HepG2 (cell line): Measurements from ENCODE around the gene HSD3B7. TPM values are rescaled to one million over a fixed set of nuclear protein-coding genes. Genes with fewer than 3 reads are reported as not detected.

Experiments
- AHR ChIP-seq: IDR thresholded peaks from 2 replicates; pipeline ENCODE4 v1.6.1; 2018; ENCODE audit warnings: missing genetic modification reagents, missing compliant biosample characterization
- SATB2 ChIP-seq: sonication (generic); formaldehyde crosslinking; IDR thresholded peaks from 2 replicates; pipeline ENCODE4 v1.5.0; 2020; ENCODE audit warnings: missing genetic modification reagents
- TAF1 ChIP-seq: sonication (generic); formaldehyde crosslinking; IDR thresholded peaks from 2 replicates; pipeline ENCODE4 v1.4.0; 2020; ENCODE audit warnings: missing genetic modification reagents
- TCF12 ChIP-seq, 2 experiments: fragments of 450-650 bp in 1 of 2; sonication (generic) in 1 of 2; formaldehyde crosslinking in 1 of 2; IDR thresholded peaks; 2 replicates each; pipeline versions ENCODE4 v1.6.1 to v1.8.0; 2017 to 2022; ENCODE audit warnings: antibody characterized with exemption in 1 of 2, mild to moderate bottlenecking in 1 of 2, missing genetic modification reagents in 1 of 2, moderate library complexity in 1 of 2
- TGIF2 ChIP-seq: IDR thresholded peaks from 2 replicates; pipeline ENCODE4 v1.6.1; 2016; ENCODE audit warnings: control low read depth, missing compliant biosample characterization
- ZNF552 ChIP-seq: sonication (generic); formaldehyde crosslinking; IDR thresholded peaks from 2 replicates; pipeline ENCODE4 v1.9.0; 2022; ENCODE audit warnings: missing genetic modification reagents, mild to moderate bottlenecking, borderline replicate concordance
- ZNF577 ChIP-seq: sonication (generic); formaldehyde crosslinking; IDR thresholded peaks from 2 replicates; pipeline ENCODE4 v1.4.0; 2020; ENCODE audit warnings: mild to moderate bottlenecking, low read depth, missing genetic modification reagents, borderline replicate concordance
- ZNF615 ChIP-seq: sonication (generic); formaldehyde crosslinking; IDR thresholded peaks from 2 replicates; pipeline ENCODE4 v1.5.0; 2020; ENCODE audit warnings: mild to moderate bottlenecking, missing genetic modification reagents, borderline replicate concordance
- polyA plus RNA-seq, 8 experiments: library from polyadenylated mRNA; depleted of rRNA in 3 of 8; stranded (reverse) in 7 of 8; unstranded in 1 of 8; fragments of >200 nt; fragmentation: Illumina TruSeq in 4 of 8; extraction: Trizol in 4 of 8; gene quantifications; 2 replicates each; pipeline versions ENCODE4 v1.2.1 to v1.2.3, GENCODE V29; 2011 to 2016; ENCODE audit warnings: low read depth in 4 of 8, missing spikeins in 1 of 8, mixed read lengths in 1 of 8; ENCODE audit not compliant: insufficient read depth in 1 of 8
- total RNA-seq, 5 experiments: library from RNA; depleted of rRNA; stranded (reverse); fragments of >200 nt; fragmentation: Illumina TruSeq; extraction: Trizol; gene quantifications; 2 replicates each; pipeline ENCODE4 v1.2.3, GENCODE V29; 2016; ENCODE audit warnings: low read depth in 1 of 5
- TF ChIP-seq, protein P1 (sequence below): sonication (generic); formaldehyde crosslinking; IDR thresholded peaks from 2 replicates; pipeline ENCODE4 v1.4.0; 2020; ENCODE audit warnings: missing genetic modification reagents
- TF ChIP-seq, protein P2 (sequence below): sonication (generic); formaldehyde crosslinking; IDR thresholded peaks from 2 replicates; pipeline ENCODE4 v1.4.0; 2020; ENCODE audit warnings: missing genetic modification reagents, borderline replicate concordance
- TF ChIP-seq, protein P3 (sequence below): sonication (generic); formaldehyde crosslinking; IDR thresholded peaks from 2 replicates; pipeline ENCODE4 v1.5.0; 2020; ENCODE audit warnings: missing genetic modification reagents
- TF ChIP-seq, protein P4 (sequence below): sonication (generic); formaldehyde crosslinking; IDR thresholded peaks from 2 replicates; pipeline ENCODE4 v1.9.0; 2021; ENCODE audit warnings: missing genetic modification reagents, borderline replicate concordance
- TF ChIP-seq, protein P5 (sequence below): sonication (generic); formaldehyde crosslinking; IDR thresholded peaks from 2 replicates; pipeline ENCODE4 v1.8.0; 2022; ENCODE audit warnings: mild to moderate bottlenecking, missing genetic modification reagents, moderate library complexity

HSD3B7 gene
- total and polyA plus RNA-seq, 2 of the 13 experiments (the other 11 are each of a cell fraction or from before 2014, with no cell fraction given): 32.9 to 69.7 TPM

DNA sequence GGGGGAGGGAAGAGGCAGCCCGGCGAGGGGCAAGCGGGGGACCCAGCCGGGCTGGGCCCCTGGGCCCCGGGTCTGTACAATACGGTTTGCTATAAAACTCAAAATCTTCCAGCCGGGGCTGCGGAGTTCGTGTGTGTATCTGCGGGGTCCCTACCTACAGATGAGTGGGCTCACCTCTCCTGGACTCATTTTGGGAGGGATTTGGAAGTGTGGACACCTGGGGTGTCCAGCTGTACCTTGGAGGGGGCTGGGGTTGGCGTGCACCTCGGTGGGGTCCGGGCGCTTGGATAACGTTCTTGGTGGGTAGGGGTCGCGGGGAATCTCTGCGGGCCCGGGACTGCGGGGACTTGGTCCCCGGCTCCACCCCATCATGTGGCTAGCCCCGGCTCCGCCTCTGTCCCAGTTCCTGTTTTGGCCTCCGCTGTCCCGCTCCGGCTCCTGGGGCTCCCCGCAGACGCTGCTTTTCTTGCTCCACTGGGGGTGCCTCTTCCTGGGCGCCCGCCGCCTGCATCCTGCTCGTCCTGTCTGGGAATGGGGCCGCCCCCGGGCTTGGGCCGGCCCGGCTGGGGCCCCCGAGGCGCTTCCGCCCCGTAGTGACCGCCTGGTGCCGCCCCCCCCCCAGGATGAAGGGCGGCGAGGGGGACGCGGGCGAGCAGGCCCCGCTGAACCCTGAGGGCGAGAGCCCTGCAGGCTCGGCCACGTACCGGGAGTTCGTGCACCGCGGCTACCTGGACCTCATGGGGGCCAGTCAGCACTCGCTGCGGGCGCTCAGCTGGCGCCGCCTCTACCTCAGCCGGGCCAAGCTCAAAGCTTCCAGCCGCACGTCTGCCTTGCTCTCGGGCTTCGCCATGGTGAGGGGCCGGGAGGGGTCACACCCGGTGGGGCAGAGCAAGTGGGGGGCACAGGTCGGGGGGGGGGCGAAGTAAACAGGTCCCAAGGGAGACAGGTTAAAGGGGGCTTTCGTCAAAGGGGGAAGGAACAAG lies 36.0 kb upstream of the HSD3B7 start, which contains the start of gene ORAI3 (continued):
- TF ChIP-seq, protein P1, sequence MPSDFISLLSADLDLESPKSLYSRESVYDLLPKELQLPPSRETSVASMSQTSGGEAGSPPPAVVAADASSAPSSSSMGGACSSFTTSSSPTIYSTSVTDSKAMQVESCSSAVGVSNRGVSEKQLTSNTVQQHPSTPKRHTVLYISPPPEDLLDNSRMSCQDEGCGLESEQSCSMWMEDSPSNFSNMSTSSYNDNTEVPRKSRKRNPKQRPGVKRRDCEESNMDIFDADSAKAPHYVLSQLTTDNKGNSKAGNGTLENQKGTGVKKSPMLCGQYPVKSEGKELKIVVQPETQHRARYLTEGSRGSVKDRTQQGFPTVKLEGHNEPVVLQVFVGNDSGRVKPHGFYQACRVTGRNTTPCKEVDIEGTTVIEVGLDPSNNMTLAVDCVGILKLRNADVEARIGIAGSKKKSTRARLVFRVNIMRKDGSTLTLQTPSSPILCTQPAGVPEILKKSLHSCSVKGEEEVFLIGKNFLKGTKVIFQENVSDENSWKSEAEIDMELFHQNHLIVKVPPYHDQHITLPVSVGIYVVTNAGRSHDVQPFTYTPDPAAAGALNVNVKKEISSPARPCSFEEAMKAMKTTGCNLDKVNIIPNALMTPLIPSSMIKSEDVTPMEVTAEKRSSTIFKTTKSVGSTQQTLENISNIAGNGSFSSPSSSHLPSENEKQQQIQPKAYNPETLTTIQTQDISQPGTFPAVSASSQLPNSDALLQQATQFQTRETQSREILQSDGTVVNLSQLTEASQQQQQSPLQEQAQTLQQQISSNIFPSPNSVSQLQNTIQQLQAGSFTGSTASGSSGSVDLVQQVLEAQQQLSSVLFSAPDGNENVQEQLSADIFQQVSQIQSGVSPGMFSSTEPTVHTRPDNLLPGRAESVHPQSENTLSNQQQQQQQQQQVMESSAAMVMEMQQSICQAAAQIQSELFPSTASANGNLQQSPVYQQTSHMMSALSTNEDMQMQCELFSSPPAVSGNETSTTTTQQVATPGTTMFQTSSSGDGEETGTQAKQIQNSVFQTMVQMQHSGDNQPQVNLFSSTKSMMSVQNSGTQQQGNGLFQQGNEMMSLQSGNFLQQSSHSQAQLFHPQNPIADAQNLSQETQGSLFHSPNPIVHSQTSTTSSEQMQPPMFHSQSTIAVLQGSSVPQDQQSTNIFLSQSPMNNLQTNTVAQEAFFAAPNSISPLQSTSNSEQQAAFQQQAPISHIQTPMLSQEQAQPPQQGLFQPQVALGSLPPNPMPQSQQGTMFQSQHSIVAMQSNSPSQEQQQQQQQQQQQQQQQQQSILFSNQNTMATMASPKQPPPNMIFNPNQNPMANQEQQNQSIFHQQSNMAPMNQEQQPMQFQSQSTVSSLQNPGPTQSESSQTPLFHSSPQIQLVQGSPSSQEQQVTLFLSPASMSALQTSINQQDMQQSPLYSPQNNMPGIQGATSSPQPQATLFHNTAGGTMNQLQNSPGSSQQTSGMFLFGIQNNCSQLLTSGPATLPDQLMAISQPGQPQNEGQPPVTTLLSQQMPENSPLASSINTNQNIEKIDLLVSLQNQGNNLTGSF (CRISPR knock-in tag): no peak
- TF ChIP-seq, protein P2, sequence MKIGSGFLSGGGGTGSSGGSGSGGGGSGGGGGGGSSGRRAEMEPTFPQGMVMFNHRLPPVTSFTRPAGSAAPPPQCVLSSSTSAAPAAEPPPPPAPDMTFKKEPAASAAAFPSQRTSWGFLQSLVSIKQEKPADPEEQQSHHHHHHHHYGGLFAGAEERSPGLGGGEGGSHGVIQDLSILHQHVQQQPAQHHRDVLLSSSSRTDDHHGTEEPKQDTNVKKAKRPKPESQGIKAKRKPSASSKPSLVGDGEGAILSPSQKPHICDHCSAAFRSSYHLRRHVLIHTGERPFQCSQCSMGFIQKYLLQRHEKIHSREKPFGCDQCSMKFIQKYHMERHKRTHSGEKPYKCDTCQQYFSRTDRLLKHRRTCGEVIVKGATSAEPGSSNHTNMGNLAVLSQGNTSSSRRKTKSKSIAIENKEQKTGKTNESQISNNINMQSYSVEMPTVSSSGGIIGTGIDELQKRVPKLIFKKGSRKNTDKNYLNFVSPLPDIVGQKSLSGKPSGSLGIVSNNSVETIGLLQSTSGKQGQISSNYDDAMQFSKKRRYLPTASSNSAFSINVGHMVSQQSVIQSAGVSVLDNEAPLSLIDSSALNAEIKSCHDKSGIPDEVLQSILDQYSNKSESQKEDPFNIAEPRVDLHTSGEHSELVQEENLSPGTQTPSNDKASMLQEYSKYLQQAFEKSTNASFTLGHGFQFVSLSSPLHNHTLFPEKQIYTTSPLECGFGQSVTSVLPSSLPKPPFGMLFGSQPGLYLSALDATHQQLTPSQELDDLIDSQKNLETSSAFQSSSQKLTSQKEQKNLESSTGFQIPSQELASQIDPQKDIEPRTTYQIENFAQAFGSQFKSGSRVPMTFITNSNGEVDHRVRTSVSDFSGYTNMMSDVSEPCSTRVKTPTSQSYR (CRISPR knock-in tag): no peak; the same call in 1 of the 2 replicates
- TF ChIP-seq AHR (CRISPR knock-in tag) (no peak), ZNF552 (CRISPR knock-in tag) (peak; percentile 53; the same call in 1 of the 2 replicates), ZNF615 (CRISPR knock-in tag) (no peak), ZNF577 (CRISPR knock-in tag) (no peak), TCF12 (IDR thresholded peaks at IDR 0.05) (no peak), TCF12 (CRISPR knock-in tag; IDR thresholded peaks at IDR 0.05) (no peak), SATB2 (CRISPR knock-in tag) (no peak), TGIF2 (CRISPR knock-in tag) (no peak), TAF1 (peak; percentile 67)
- TF ChIP-seq, protein P3, sequence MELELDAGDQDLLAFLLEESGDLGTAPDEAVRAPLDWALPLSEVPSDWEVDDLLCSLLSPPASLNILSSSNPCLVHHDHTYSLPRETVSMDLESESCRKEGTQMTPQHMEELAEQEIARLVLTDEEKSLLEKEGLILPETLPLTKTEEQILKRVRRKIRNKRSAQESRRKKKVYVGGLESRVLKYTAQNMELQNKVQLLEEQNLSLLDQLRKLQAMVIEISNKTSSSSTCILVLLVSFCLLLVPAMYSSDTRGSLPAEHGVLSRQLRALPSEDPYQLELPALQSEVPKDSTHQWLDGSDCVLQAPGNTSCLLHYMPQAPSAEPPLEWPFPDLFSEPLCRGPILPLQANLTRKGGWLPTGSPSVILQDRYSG: 0 out of 2 replicates have a peak, but pooled peaks have one; percentile 30
- TF ChIP-seq, protein P4, sequence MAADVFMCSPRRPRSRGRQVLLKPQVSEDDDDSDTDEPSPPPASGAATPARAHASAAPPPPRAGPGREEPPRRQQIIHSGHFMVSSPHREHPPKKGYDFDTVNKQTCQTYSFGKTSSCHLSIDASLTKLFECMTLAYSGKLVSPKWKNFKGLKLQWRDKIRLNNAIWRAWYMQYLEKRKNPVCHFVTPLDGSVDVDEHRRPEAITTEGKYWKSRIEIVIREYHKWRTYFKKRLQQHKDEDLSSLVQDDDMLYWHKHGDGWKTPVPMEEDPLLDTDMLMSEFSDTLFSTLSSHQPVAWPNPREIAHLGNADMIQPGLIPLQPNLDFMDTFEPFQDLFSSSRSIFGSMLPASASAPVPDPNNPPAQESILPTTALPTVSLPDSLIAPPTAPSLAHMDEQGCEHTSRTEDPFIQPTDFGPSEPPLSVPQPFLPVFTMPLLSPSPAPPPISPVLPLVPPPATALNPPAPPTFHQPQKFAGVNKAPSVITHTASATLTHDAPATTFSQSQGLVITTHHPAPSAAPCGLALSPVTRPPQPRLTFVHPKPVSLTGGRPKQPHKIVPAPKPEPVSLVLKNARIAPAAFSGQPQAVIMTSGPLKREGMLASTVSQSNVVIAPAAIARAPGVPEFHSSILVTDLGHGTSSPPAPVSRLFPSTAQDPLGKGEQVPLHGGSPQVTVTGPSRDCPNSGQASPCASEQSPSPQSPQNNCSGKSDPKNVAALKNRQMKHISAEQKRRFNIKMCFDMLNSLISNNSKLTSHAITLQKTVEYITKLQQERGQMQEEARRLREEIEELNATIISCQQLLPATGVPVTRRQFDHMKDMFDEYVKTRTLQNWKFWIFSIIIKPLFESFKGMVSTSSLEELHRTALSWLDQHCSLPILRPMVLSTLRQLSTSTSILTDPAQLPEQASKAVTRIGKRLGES (CRISPR knock-in tag): peak; percentile 22
- TF ChIP-seq, protein P5, sequence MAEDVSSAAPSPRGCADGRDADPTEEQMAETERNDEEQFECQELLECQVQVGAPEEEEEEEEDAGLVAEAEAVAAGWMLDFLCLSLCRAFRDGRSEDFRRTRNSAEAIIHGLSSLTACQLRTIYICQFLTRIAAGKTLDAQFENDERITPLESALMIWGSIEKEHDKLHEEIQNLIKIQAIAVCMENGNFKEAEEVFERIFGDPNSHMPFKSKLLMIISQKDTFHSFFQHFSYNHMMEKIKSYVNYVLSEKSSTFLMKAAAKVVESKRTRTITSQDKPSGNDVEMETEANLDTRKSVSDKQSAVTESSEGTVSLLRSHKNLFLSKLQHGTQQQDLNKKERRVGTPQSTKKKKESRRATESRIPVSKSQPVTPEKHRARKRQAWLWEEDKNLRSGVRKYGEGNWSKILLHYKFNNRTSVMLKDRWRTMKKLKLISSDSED (CRISPR knock-in tag): no peak; the same call in 1 of the 2 replicates
